Caco-2 (cell line): ENCODE data around the gene ADAMTSL1. TPM values are rescaled to one million over a fixed set of nuclear protein-coding genes. Genes with fewer than 3 reads are reported as not detected.

ENCODE experiments used
- BruUV-seq: library from RNA; stranded (reverse); fragments of 400-500 nt; replicated peaks from 2 replicates; lab custom pipeline; 2021; lab: Mats Ljungman, UMichigan
- CTCF ChIA-PET: fragments of 300-600 bp; sonication (Branson Sonifier 250); formaldehyde crosslinking; loops from one replicate; lab custom pipeline; 2022; ENCODE audit warnings: antibody characterized with exemption; lab: Charles Lee
- POLR2A ChIA-PET: fragments of 300-600 bp; sonication (Branson Sonifier 250); formaldehyde crosslinking; loops from one replicate; lab custom pipeline; 2022; ENCODE audit warnings: antibody characterized with exemption; lab: Charles Lee
- DNase-seq, 2 experiments: peaks; one replicate each; pipeline versions ENCODE4 v3.0.0 to v3.0.0-alpha.2; 2020 to 2022
- H3K27me3 ChIP-seq: replicated peaks from 2 replicates; pipeline ENCODE4 v1.6.0; 2011; ENCODE audit warnings: low read length; ENCODE audit not compliant: control insufficient read depth, insufficient read depth
- H3K36me3 ChIP-seq: 2 replicates; pipeline ENCODE4 v1.5.1; 2011; ENCODE audit warnings: low read length; ENCODE audit not compliant: control insufficient read depth, insufficient read depth
- H3K4me1 ChIP-seq: fragments of 250-450 bp; sonication (Bioruptor Pico); 2 replicates; pipeline ENCODE4 v1.5.1; 2020; ENCODE audit warnings: mild to moderate bottlenecking
- H3K4me3 ChIP-seq: 2 replicates; pipeline ENCODE4 v1.5.1; 2011; ENCODE audit warnings: low read depth, mild to moderate bottlenecking, control low read depth, low read length
- H3K9me3 ChIP-seq: fragments of 250-450 bp; sonication (Bioruptor Pico); 2 replicates; pipeline ENCODE4 v1.5.1; 2020; ENCODE audit warnings: mild to moderate bottlenecking, moderate library complexity
- H3K27ac Mint-ChIP-seq: one replicate; pipeline ENCODE4 v1.8.0; 2022; ENCODE audit warnings: mixed read lengths; ENCODE audit not compliant: unreplicated experiment
- H3K27me3 Mint-ChIP-seq: one replicate; pipeline ENCODE4 v1.8.0; 2022; ENCODE audit warnings: mixed read lengths; ENCODE audit not compliant: insufficient read depth, unreplicated experiment
- H3K36me3 Mint-ChIP-seq: one replicate; pipeline ENCODE4 v1.8.0; 2022; ENCODE audit warnings: mild to moderate bottlenecking, mixed read lengths; ENCODE audit not compliant: insufficient read depth, unreplicated experiment
- H3K4me1 Mint-ChIP-seq: one replicate; pipeline ENCODE4 v1.8.0; 2022; ENCODE audit warnings: low read depth, mixed read lengths; ENCODE audit not compliant: unreplicated experiment
- H3K4me3 Mint-ChIP-seq: one replicate; pipeline ENCODE4 v1.8.0; 2022; ENCODE audit warnings: mild to moderate bottlenecking, moderate library complexity, mixed read lengths; ENCODE audit not compliant: unreplicated experiment
- H3K9me3 Mint-ChIP-seq: one replicate; pipeline ENCODE4 v1.8.0; 2022; ENCODE audit warnings: mixed read lengths; ENCODE audit not compliant: unreplicated experiment
- intact Hi-C: fragments of 100-400 bp; cut with micrococcal nuclease; formaldehyde crosslinking; loops from one replicate; pipeline ENCODE4 v1.10.0; 2022; ENCODE audit not compliant: unreplicated experiment
- total RNA-seq: library from RNA; stranded (reverse); gene quantifications from 2 replicates; pipeline ENCODE4 v1.2.3, GENCODE V29; 2022
- TF ChIP-seq, protein P1 (sequence below), 2 experiments: fragments of 200-600 bp in 1 of 2; IDR thresholded peaks; 1 replicate in 1 of 2; 2 replicates in 1 of 2; pipeline versions ENCODE4 v1.5.1 to v1.8.0; 2011 to 2022; ENCODE audit warnings: antibody characterized with exemption in 1 of 2, control low read depth in 1 of 2, inconsistent platforms in 1 of 2, low read depth in 1 of 2, low read length in 1 of 2, mild to moderate bottlenecking in 1 of 2, moderate library complexity in 1 of 2; ENCODE audit not compliant: insufficient read depth in 1 of 2, severe bottlenecking in 1 of 2, unreplicated experiment in 1 of 2

Gene ADAMTSL1
- total RNA-seq, 1 experiment from 2014 or later = not detected

DNA sequence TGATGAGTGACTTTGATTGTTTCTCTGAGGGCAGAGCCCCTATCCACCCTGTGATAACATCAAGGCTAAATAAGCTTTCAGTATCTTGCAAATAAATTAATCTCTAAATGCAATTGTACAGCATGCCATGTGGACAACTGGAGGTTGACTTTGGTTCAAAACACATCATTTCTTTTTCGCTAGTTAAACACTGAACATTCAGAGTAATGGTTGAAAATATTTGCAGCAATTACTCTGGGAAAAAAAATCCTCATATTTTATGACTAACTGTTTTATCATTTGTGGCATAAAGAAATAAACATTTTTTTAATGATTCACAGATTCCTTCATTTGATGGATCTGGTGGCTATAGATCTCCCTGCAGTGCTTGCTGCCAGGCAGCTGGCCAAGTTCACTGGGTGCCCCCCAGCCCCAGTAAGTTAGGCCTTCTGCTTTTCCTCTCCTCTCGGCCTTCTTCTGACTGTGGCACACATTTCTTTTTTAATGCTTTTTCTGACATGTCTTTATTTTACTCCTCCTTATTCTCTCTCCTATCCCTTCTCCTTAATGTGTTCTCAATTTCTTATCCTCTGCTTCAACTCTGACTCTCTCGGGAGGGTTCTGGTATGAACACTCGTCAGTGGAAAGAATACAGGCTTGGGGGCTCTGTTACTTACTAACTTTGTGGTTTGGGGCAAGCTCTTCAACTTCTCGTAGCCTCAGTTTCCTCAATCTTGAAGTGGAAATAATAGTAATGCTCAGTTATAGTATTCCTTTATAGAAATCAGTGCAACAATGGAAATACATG, 69.6 kb downstream of the ADAMTSL1 start:
- TF ChIP-seq, protein P1, sequence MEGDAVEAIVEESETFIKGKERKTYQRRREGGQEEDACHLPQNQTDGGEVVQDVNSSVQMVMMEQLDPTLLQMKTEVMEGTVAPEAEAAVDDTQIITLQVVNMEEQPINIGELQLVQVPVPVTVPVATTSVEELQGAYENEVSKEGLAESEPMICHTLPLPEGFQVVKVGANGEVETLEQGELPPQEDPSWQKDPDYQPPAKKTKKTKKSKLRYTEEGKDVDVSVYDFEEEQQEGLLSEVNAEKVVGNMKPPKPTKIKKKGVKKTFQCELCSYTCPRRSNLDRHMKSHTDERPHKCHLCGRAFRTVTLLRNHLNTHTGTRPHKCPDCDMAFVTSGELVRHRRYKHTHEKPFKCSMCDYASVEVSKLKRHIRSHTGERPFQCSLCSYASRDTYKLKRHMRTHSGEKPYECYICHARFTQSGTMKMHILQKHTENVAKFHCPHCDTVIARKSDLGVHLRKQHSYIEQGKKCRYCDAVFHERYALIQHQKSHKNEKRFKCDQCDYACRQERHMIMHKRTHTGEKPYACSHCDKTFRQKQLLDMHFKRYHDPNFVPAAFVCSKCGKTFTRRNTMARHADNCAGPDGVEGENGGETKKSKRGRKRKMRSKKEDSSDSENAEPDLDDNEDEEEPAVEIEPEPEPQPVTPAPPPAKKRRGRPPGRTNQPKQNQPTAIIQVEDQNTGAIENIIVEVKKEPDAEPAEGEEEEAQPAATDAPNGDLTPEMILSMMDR (IDR thresholded peaks at IDR 0.05; ENCODE audit: insufficient read depth in 1 of 2, low read depth in 1 of 2, low read length in 1 of 2, severe bottlenecking in 1 of 2, unreplicated experiment in 1 of 2) = no peak
- POLR2A ChIA-PET = no interaction called here
- DNase-seq = no peak

DNA sequence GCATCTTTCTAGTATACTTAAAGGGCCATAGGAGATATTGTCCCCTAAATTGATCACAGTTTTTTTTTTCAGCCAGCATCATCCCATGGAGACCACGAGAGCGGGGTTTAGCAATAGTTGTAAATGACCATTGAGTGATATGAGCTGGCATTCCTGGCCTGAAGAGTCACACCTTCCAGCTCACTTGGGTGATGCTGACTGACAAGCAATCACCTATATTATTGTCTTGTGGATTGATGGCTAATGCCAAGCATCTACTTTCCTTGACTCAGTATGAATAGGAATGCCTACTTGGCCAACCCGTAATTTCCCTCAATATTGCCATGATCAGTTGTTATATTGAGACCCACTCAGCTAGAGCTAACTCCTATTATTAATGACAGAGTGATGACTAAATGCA, 70.5 kb downstream of the ADAMTSL1 start:
- intact Hi-C loops = no loop called here
- no peaks in the 10 kb centered on the region for H3K27me3 Mint-ChIP-seq
- H3K4me3 ChIP-seq = no peak overlapping the region
- H3K4me1 Mint-ChIP-seq = no peaks in the 10 kb centered on the region
- H3K36me3 Mint-ChIP-seq = no peaks in the 10 kb centered on the region
- ChIA-PET POLR2A (no interaction called here), CTCF (interaction anchor here (0.6 kb wide), 1 partner anchor 62 kb away, joined by 3 read pairs; no protein-coding TSS in a partner anchor)
- DNase-seq = no peak
- H3K27me3 ChIP-seq = no peaks in the 10 kb centered on the region
- H3K27ac Mint-ChIP-seq = no peak overlapping the region
- H3K36me3 ChIP-seq = no peaks in the 10 kb centered on the region
- H3K9me3 ChIP-seq = no peaks in the 10 kb centered on the region
- no TSS peak for BruUV-seq
- TF ChIP-seq, protein P1 (IDR thresholded peaks at IDR 0.05; ENCODE audit: insufficient read depth in 1 of 2, low read depth in 1 of 2, low read length in 1 of 2, severe bottlenecking in 1 of 2, unreplicated experiment in 1 of 2) = no peak
- no peak overlapping the region for H3K4me3 Mint-ChIP-seq
- no peaks in the 10 kb centered on the region for H3K9me3 Mint-ChIP-seq
- no peaks in the 10 kb centered on the region for H3K4me1 ChIP-seq

More for the DNA sequence above, 69.6 kb downstream of the ADAMTSL1 start:
- BruUV-seq = no TSS peak
- no peak overlapping the region for H3K4me3 ChIP-seq
- intact Hi-C loops = no loop called here
- H3K4me1 ChIP-seq = no peaks in the 10 kb centered on the region
- no peak overlapping the region for H3K4me3 Mint-ChIP-seq
- H3K36me3 Mint-ChIP-seq = no peaks in the 10 kb centered on the region
- no peaks in the 10 kb centered on the region for H3K4me1 Mint-ChIP-seq
- H3K36me3 ChIP-seq = no peaks in the 10 kb centered on the region
- no peaks in the 10 kb centered on the region for H3K27me3 Mint-ChIP-seq
- no peaks in the 10 kb centered on the region for H3K9me3 Mint-ChIP-seq
- H3K27me3 ChIP-seq = no peaks in the 10 kb centered on the region
- H3K27ac Mint-ChIP-seq = no peak overlapping the region
- CTCF ChIA-PET = no interaction called here
- no peaks in the 10 kb centered on the region for H3K9me3 ChIP-seq

DNA sequence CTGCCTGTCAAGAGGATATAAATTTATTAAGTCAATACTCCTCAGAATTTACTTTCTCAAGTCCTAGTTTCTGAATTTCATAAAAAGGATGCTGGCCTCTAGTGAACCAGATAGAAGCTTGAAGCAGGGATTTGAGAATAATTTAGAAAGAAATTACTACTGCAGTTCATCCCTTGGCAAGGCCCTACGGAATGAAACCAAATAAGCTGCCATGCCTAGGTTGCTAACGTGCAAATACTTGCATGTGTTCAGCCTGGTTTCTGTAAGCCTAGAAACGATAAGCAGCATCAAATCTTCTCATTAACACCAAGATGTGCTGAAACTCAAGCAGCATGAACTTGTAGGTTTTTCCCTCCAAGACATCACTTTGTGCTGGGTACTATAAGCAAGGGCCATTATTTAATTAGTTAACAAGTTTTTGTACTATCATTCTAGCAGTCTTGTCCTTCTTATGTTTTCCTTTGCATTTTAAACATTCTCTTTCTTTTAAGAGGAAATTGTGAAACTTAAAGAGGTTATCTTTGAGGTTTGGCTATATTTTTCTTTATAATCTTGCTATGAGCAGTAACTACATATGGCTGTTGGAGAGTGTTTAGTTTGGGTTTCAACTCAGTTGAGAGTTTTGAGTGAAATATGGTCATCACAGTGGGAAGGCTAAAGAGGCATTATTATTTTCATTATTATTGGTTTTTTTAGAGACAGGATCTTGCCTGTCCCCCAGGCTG, 71.8 kb downstream of the ADAMTSL1 start:
- no peak for DNase-seq
- no peaks in the 10 kb centered on the region for H3K27me3 ChIP-seq
- H3K4me3 ChIP-seq = no peak overlapping the region
- ChIA-PET CTCF (no interaction called here), POLR2A (no interaction called here)
- intact Hi-C loops = no loop called here
- no TSS peak for BruUV-seq
- Mint-ChIP-seq H3K9me3 (no peaks in the 10 kb centered on the region), H3K27me3 (no peaks in the 10 kb centered on the region), H3K4me3 (no peak overlapping the region), H3K36me3 (no peaks in the 10 kb centered on the region), H3K27ac (no peak overlapping the region), H3K4me1 (no peaks in the 10 kb centered on the region)
- TF ChIP-seq, protein P1 (IDR thresholded peaks at IDR 0.05; ENCODE audit: insufficient read depth in 1 of 2, low read depth in 1 of 2, low read length in 1 of 2, severe bottlenecking in 1 of 2, unreplicated experiment in 1 of 2) = no peak
- no peaks in the 10 kb centered on the region for H3K9me3 ChIP-seq
- no peaks in the 10 kb centered on the region for H3K36me3 ChIP-seq
- H3K4me1 ChIP-seq = no peaks in the 10 kb centered on the region
